Common myeloid progenitor, CD34-positive (primary cell): ENCODE data around the gene SMAD5.

Experiments
- CTCF ChIA-PET: fragments of 350-600 bp; sonication (Branson Sonifier 250); formaldehyde crosslinking; loops from one replicate; lab custom pipeline; 2021; ENCODE audit warnings: antibody characterized with exemption; lab: Charles Lee
- POLR2A ChIA-PET: fragments of 350-600 bp; sonication (Branson Sonifier 250); formaldehyde crosslinking; loops from one replicate; lab custom pipeline; 2021; ENCODE audit warnings: antibody characterized with exemption; lab: Charles Lee
- DNase-seq, 3 donors: peaks; one replicate each; pipeline versions ENCODE4 v3.0.0 to v3.0.0-alpha.2; 2013
- H3K27ac ChIP-seq, 2 experiments: 1 replicate in 1 of 2; 2 replicates in 1 of 2; pipeline ENCODE4 v1.7.0; 2013; ENCODE audit warnings: inconsistent platforms in 2 of 2, low read length in 2 of 2, mild to moderate bottlenecking in 2 of 2, low read depth in 1 of 2, moderate library complexity in 1 of 2; ENCODE audit not compliant: severe bottlenecking in 2 of 2, insufficient read depth in 1 of 2, poor library complexity in 1 of 2
- H3K27me3 ChIP-seq, 5 experiments: replicated peaks in 2 of 5; 1 replicate in 3 of 5; 2 replicates in 2 of 5; pipeline versions ENCODE4 v1.6.1 to v1.7.0; 2013; ENCODE audit warnings: low read length in 4 of 5, mild to moderate bottlenecking in 2 of 5, moderate library complexity in 2 of 5, inconsistent platforms in 1 of 5; ENCODE audit not compliant: insufficient read depth in 5 of 5, control insufficient read depth in 4 of 5
- H3K36me3 ChIP-seq, 4 experiments: 1 replicate in 2 of 4; 2 replicates in 2 of 4; pipeline versions ENCODE4 v1.6.1 to v1.7.0; 2013; ENCODE audit warnings: low read length in 3 of 4, control low read depth in 1 of 4, mild to moderate bottlenecking in 1 of 4; ENCODE audit not compliant: control insufficient read depth in 4 of 4, insufficient read depth in 4 of 4
- H3K4me1 ChIP-seq, 4 experiments: 1 replicate in 3 of 4; 2 replicates in 1 of 4; pipeline versions ENCODE4 v1.6.1 to v1.7.1; 2013; ENCODE audit warnings: low read length in 3 of 4, mild to moderate bottlenecking in 3 of 4, control low read depth in 1 of 4, inconsistent platforms in 1 of 4, moderate library complexity in 1 of 4; ENCODE audit not compliant: control insufficient read depth in 4 of 4, insufficient read depth in 4 of 4; ENCODE audit errors: control extremely low read depth in 1 of 4
- H3K4me3 ChIP-seq, 7 experiments: 1 replicate in 4 of 7; 2 replicates in 3 of 7; pipeline versions ENCODE4 v1.5.1 to v1.7.0; 2013; ENCODE audit warnings: mild to moderate bottlenecking in 7 of 7, low read length in 6 of 7, moderate library complexity in 6 of 7, inconsistent platforms in 2 of 7, low read depth in 2 of 7, control low read depth in 1 of 7; ENCODE audit not compliant: insufficient read depth in 4 of 7, control insufficient read depth in 1 of 7; ENCODE audit errors: extremely low read depth in 1 of 7
- H3K9me3 ChIP-seq, 5 experiments: 1 replicate in 4 of 5; 2 replicates in 1 of 5; pipeline versions ENCODE4 v1.6.1 to v1.7.1; 2013; ENCODE audit warnings: low read length in 4 of 5, mild to moderate bottlenecking in 2 of 5, inconsistent platforms in 1 of 5, low read depth in 1 of 5, moderate library complexity in 1 of 5; ENCODE audit not compliant: control insufficient read depth in 4 of 5, insufficient read depth in 2 of 5; ENCODE audit errors: control extremely low read depth in 1 of 5
- WGBS: methylation state at CpG from one replicate; pipeline ENCODE4 v1.1.5; 2013; ENCODE audit not compliant: insufficient coverage; 5-methylcytosine and 5-hydroxymethylcytosine counted together

The SMAD5 gene

DNA sequence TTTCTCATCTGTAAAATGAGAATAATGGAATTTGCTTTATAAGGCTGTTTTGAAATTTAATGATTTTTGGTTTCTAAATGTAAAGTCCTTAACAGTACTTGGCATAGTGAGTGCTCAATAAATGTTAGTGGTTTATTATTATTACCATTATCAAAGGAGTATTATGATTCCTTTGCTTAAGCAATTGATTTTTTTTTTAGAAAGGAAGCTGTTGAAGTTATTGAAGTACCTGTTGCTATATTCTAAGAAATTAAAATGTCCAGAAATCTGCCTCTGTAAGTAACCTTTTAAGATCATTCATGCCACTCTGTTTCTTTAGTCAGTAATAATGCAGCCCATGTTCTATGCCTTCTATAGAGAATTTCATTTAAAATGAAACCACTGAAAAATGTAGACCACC is 15.0 kb downstream of the SMAD5 start:
- ChIA-PET CTCF (interaction anchor here (0.6 to 2.2 kb wide), 2 partner anchors 8 to 9 kb away, joined by 3 to 5 read pairs; no protein-coding TSS in a partner anchor), POLR2A (no interaction called here)
- Histone ChIP-seq H3K4me3 (no peak overlapping the region), H3K36me3 (peaks cover 0 to 12% (median 4%) of the 10 kb centered on the region in 4 experiments), H3K27ac (no peak overlapping the region), H3K27me3 (no peaks in the 10 kb centered on the region), H3K9me3 (no peaks in the 10 kb centered on the region), H3K4me1 (peaks cover 0 to 5% (median 1%) of the 10 kb centered on the region in 4 experiments)
- no peak for DNase-seq

DNA sequence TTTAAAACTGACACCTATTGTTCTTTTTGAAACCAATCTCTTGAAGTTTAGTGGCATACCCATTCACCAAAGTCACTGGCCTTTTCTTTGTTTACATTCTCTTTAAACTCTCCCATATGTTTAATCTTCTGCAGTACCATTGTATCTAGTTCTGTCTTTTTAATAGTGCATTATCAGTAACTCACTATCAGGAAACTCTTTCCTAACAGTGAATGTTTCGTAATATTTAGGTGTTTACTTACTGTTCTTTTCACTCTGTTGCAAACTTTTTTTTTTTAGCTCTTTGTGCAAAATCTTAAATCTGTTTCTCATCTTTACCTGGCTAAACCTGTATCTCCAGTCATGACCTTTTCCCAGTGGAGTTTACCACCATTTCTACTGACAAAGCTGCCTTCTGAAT is 17.2 kb downstream of the SMAD5 start:
- ChIA-PET POLR2A (interaction anchor here (0.6 kb wide), 1 partner anchor 11 kb away, joined by 4 read pairs; no protein-coding TSS in a partner anchor), CTCF (interaction anchor here (0.7 to 1.6 kb wide), 2 partner anchors 8 to 17 kb away, joined by 3 to 6 read pairs; partner anchors contain the start of gene SMAD5)
- peaks cover 11 to 27% (median 17%) of the 10 kb centered on the region in 4 experiments for H3K36me3 ChIP-seq
- no peaks in the 10 kb centered on the region for H3K9me3 ChIP-seq
- peaks cover 0 to 3% (median 1%) of the 10 kb centered on the region in 4 experiments for H3K4me1 ChIP-seq
- no peak overlapping the region for H3K27ac ChIP-seq
- WGBS: no CpG with 5 or more reads among the region's 1 CpG
- H3K27me3 ChIP-seq: no peaks in the 10 kb centered on the region
- H3K4me3 ChIP-seq: no peak overlapping the region
- no peak for DNase-seq

DNA sequence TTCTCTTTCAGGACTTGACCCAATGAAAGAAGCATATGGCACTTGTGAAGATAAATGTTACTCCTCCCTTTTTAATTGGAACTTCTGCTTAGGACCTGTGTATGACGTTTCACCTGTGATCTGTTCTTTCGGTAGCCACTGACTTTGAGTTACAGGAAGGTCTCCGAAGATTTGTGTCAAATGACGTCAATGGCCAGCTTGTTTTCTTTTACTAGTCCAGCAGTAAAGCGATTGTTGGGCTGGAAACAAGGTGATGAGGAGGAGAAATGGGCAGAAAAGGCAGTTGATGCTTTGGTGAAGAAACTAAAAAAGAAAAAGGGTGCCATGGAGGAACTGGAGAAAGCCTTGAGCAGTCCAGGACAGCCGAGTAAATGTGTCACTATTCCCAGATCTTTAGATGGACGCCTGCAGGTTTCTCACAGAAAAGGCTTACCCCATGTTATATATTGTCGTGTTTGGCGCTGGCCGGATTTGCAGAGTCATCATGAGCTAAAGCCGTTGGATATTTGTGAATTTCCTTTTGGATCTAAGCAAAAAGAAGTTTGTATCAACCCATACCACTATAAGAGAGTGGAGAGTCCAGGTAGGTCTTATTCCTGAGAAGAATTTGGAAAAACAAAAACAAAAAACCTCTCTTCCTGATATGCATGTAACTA is 21.1 kb downstream of the SMAD5 start:
- no peak for DNase-seq
- no peaks in the 10 kb centered on the region for H3K27me3 ChIP-seq
- no peak overlapping the region for H3K27ac ChIP-seq
- H3K4me1 ChIP-seq: peaks cover 0 to 3% (median 1%) of the 10 kb centered on the region in 4 experiments
- CTCF ChIA-PET: interaction anchor here (0.9 to 1.7 kb wide), 3 partner anchors 16 to 266 kb away, joined by 3 to 5 read pairs (median 3); no protein-coding TSS in a partner anchor
- H3K9me3 ChIP-seq: no peaks in the 10 kb centered on the region
- peaks cover 15 to 57% (median 33%) of the 10 kb centered on the region in 4 experiments for H3K36me3 ChIP-seq
- WGBS: 98% methylated on average over 8 of the region's 11 CpGs
- H3K4me3 ChIP-seq: no peak overlapping the region
- POLR2A ChIA-PET: no interaction called here

DNA sequence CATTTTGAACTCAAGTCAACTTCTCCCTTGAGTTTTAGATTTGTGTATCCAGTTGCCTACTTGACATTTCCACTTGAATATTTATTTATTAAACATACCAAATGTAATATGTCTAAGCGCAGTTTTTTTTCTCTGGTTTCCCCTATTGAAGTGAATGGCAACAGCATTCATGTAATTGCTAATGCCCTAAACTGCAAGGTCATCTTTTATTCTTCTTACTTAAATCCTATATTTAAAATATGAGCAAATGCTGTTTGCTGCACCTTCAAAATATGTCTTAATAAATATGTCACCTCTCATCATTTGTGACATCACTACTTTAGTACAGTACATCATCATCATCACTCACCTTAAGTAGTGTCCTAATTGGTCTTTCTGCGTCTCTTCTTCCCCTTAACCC is 22.4 kb downstream of the SMAD5 start:
- no peak overlapping the region for H3K27ac ChIP-seq
- POLR2A ChIA-PET: no interaction called here
- no peak for DNase-seq
- H3K4me3 ChIP-seq: no peak overlapping the region
- CTCF ChIA-PET: no interaction called here
- no peaks in the 10 kb centered on the region for H3K9me3 ChIP-seq
- H3K27me3 ChIP-seq: no peaks in the 10 kb centered on the region
- peaks cover 14 to 58% (median 34%) of the 10 kb centered on the region in 4 experiments for H3K36me3 ChIP-seq
- peaks cover 0 to 2% (median 0%) of the 10 kb centered on the region in 4 experiments for H3K4me1 ChIP-seq
- 100% methylated on average over 1 of the region's 2 CpGs for WGBS

DNA sequence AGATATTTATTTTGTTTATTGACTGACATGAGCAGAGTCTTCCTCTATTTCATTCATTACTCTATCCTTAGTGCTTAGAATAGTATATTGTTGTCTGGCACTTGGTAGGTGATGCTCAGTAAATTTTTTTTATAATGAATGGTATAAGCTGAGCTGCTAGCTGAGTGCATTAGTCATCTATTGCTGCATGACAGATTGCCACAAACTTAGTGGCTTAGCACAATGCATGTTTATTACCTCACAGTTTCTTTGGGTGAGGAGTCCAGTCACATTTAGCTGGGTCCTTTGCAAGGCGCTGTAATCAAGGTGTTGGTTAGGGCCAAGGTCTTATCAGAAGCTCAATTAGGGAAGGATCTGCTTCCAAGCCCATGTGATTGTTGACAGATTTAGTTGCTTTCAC is 23.1 kb downstream of the SMAD5 start:
- DNase-seq: no peak
- 100% methylated on average over 1 of the region's 1 CpG for WGBS
- Histone ChIP-seq H3K27ac (no peak overlapping the region), H3K36me3 (peaks cover 12 to 63% (median 35%) of the 10 kb centered on the region in 4 experiments), H3K27me3 (no peaks in the 10 kb centered on the region), H3K4me1 (peaks cover 0 to 2% (median 0%) of the 10 kb centered on the region in 4 experiments), H3K9me3 (no peaks in the 10 kb centered on the region), H3K4me3 (no peak overlapping the region)
- POLR2A ChIA-PET: no interaction called here
- CTCF ChIA-PET: interaction anchor here (1.5 kb wide), 1 partner anchor 18 kb away, joined by 3 read pairs; no protein-coding TSS in a partner anchor

DNA sequence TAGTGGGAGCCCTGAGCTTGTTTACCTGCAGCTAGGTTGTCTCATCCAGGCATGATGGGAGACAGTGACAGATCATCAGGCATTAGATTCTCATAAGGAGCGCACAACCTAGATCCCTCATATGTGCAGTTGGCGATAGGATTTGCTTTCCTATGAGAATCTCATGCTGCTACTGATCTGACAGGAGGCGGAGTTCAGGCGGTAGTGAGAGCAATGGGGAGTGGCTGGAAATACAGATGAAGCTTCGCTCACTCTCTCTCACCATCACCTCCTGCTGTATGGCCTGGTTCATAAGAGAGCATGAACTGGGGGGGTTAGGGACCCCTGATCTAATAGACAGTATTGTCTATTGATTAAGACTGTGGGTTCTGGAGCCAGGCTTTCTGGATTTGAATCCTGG is 24.9 kb downstream of the SMAD5 start:
- Histone ChIP-seq H3K4me3 (no peak overlapping the region), H3K36me3 (peaks cover 7 to 60% (median 41%) of the 10 kb centered on the region in 4 experiments), H3K9me3 (no peaks in the 10 kb centered on the region), H3K27me3 (no peaks in the 10 kb centered on the region), H3K27ac (no peak overlapping the region), H3K4me1 (no peaks in the 10 kb centered on the region)
- 100% methylated on average over 1 of the region's 5 CpGs for WGBS
- ChIA-PET POLR2A (no interaction called here), CTCF (interaction anchor here (1.3 kb wide), 1 partner anchor 11 kb away, joined by 5 read pairs; no protein-coding TSS in a partner anchor)
- no peak for DNase-seq

DNA sequence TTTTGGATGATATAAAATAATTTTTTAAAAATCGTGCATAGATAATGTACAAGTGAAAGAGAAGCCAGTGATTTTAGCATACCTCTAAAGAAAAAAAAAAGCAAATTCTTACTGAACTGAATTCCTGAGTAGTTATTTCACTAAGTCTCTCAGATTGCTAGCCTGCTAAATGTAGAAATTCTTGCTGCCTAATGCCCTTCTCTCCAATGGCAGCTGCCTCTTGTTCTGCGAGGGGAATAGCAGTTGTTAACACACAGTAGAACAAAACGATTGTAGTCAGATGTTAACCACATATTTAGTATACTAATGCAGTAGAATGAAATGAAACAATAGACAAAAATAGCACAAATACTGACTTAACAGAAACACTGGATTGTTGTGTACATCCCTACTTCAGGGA is 26.8 kb downstream of the SMAD5 start:
- Histone ChIP-seq H3K27ac (no peak overlapping the region), H3K4me3 (no peak overlapping the region), H3K27me3 (no peaks in the 10 kb centered on the region), H3K4me1 (no peaks in the 10 kb centered on the region), H3K9me3 (no peaks in the 10 kb centered on the region), H3K36me3 (peaks cover 1 to 53% (median 39%) of the 10 kb centered on the region in 4 experiments)
- no peak for DNase-seq
- WGBS: no CpG with 5 or more reads among the region's 3 CpGs
- ChIA-PET POLR2A (interaction anchor here (0.6 kb wide), 1 partner anchor 122 kb away, joined by 14 read pairs; no protein-coding TSS in a partner anchor), CTCF (no interaction called here)
